NCI-H187 (cell line): ENCODE data around the gene APCDD1L.
"Not testable (repeated sequence)": the region's sequence is repeated elsewhere in the genome, so short reads cannot be mapped to it uniquely, and the experiment has no call there.

Experiments
- DNase-seq, 2 experiments: peaks; one replicate each; lab custom pipeline; 2025; lab: John Stamatoyannopoulos, UW

APCDD1L gene

DNA sequence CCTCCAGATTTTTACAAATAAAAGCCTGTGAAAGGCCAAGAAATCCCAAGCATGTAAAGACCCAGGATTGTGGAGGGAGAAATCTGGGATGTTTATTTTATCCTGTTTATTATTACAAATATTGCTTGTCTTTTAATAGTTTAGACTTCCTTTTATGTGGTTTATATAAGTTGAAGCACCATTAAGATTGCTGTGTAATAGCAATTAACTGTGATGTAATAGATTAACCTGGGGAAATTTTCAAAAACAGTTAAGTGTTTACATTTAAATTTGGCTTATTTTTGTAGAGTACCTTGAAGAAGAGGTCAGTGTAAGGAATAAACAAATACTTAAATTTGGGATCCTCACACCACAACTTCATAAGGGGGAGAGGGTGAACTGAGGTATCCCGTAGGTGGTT lies 99.1 kb downstream of the APCDD1L start:
- DNase-seq: no peak

DNA sequence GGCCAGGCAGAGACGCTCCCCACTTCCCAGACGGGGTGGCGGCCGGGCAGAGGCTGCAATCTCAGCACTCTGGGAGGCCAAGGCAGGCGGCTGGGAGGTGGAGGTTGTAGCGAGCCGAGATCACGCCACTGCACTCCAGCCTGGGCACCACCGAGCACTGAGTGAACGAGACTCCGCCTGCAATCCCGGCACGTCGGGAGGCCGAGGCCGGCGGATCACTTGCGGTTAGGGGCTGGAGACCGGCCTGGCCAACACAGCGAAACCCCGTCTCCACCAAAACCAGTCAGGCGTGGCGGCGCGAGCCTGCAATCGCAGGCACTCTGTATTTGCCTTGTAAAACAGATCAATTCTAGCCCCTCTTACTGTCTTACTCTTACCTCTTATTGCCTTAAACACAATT lies 100.4 kb downstream of the APCDD1L start:
- not testable (repeated sequence) for DNase-seq

DNA sequence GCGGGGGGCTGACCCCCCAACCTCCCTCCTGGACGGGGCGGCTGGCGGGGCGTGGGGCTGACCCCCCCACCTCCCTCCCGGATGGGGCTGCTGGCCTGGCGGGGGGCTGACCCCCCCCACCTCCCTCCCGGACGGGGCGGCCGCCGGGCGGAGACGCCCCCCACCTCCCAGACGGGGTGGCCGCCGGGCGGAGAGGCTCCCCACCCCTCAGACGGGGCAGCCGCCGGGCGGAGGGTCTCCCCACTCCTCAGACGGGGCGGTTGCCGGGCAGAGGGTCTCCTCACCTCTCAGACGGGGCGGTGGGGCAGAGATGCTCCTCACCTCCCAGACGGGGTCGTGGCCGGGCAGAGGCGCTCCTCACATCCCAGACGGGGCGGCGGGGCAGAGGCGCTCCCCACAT lies 101.0 kb downstream of the APCDD1L start:
- not testable (repeated sequence) for DNase-seq
